Osteoblast (primary cell): ENCODE results near the gene CA12. TPM values are rescaled to one million over a fixed set of nuclear protein-coding genes. Genes with fewer than 3 reads are reported as not detected.

Source experiments
- DNase-seq: peaks from one replicate; pipeline ENCODE4 v3.0.0; 2011; ENCODE audit warnings: low spot score, mixed read lengths; ENCODE audit not compliant: insufficient read length; ENCODE audit errors: missing footprints
- H2AFZ ChIP-seq: 2 replicates; pipeline ENCODE4 v1.6.0; 2011; ENCODE audit warnings: mild to moderate bottlenecking, low read length
- H3K27ac ChIP-seq: 2 replicates; pipeline ENCODE4 v1.5.1; 2011; ENCODE audit warnings: mild to moderate bottlenecking, low read depth, low read length, moderate library complexity
- H3K27me3 ChIP-seq: 2 replicates; pipeline ENCODE4 v1.6.0; 2012; ENCODE audit warnings: mild to moderate bottlenecking, control low read depth, inconsistent platforms, low read length, moderate library complexity; ENCODE audit not compliant: insufficient read depth
- H3K36me3 ChIP-seq: 2 replicates; pipeline ENCODE4 v1.5.1; 2011; ENCODE audit warnings: mild to moderate bottlenecking, low read length, control low read depth, moderate library complexity; ENCODE audit not compliant: insufficient read depth
- H3K4me1 ChIP-seq: 2 replicates; pipeline ENCODE4 v1.5.1; 2011; ENCODE audit warnings: mild to moderate bottlenecking, low read length, control low read depth, moderate library complexity; ENCODE audit not compliant: insufficient read depth
- H3K4me2 ChIP-seq: 2 replicates; pipeline ENCODE4 v1.6.0; 2011; ENCODE audit warnings: mild to moderate bottlenecking, low read length; ENCODE audit not compliant: insufficient read depth
- H3K4me3 ChIP-seq: fragments of 200-600 bp; sonication (generic); 3 replicates; pipeline ENCODE4 v1.5.1; 2012; ENCODE audit warnings: mild to moderate bottlenecking, low read length, inconsistent platforms; ENCODE audit not compliant: insufficient read depth
- H3K79me2 ChIP-seq: 2 replicates; pipeline ENCODE4 v1.6.0; 2012; ENCODE audit warnings: mild to moderate bottlenecking, low read length, control low read depth, inconsistent platforms; ENCODE audit not compliant: insufficient read depth
- H3K9me3 ChIP-seq: 2 replicates; pipeline ENCODE4 v1.5.1; 2011; ENCODE audit warnings: low read depth, low read length, control low read depth
- H4K20me1 ChIP-seq: 2 replicates; pipeline ENCODE4 v1.6.0; 2012; ENCODE audit warnings: mild to moderate bottlenecking, low read length, control low read depth; ENCODE audit not compliant: insufficient read depth
- CTCF ChIP-seq: IDR thresholded peaks from 2 replicates; pipeline ENCODE4 v1.5.1; 2011; ENCODE audit warnings: mild to moderate bottlenecking, low read depth, low read length, moderate library complexity; ENCODE audit errors: extremely low read depth
- total RNA-seq: library from RNA; depleted of rRNA; stranded (reverse); fragments of >200 nt; gene quantifications from 2 replicates; pipeline ENCODE4 v1.2.3, GENCODE V29; 2012

CA12 gene
- total RNA-seq, 1 donor, result 107 TPM

GRCh38 chr15:63396152-63396928 is 14.7 kb upstream of the CA12 start:
- Histone ChIP-seq H3K4me1 (peaks cover 21% of the 10 kb centered on the region), H3K27ac (no peak overlapping the region), H2AFZ (no peak overlapping the region), H3K4me3 (no peak overlapping the region), H3K27me3 (no peaks in the 10 kb centered on the region), H3K79me2 (no peaks in the 10 kb centered on the region), H3K9me3 (no peaks in the 10 kb centered on the region), H3K4me2 (no peak overlapping the region), H3K36me3 (no peaks in the 10 kb centered on the region), H4K20me1 (no peaks in the 10 kb centered on the region)
- DNase-seq, result no peak
- TF ChIP-seq CTCF, result no peak

DNA sequence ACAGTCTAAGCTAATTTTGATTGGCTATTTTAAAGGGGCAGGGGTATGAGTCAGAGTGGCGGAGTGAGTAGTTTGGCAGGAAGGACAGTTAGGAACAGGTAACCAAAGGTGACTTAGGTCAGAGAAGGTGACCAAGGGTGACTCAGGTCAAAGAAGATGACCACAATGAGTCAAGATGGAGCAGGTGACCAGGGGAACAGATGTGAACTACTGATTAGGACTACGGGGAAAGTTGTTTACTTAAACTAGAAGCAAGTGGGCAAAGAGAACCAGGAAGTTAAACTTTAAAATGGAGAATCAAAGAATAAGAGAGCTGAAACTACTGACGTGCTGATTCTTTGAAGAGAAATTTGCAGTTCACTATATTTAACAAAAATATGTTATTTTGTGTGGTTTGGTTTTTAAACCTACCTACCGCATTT is 14.1 kb upstream of the CA12 start:
- Histone ChIP-seq H3K27me3 (no peaks in the 10 kb centered on the region), H3K4me3 (no peak overlapping the region), H3K4me1 (peaks cover 16% of the 10 kb centered on the region), H3K27ac (no peak overlapping the region), H4K20me1 (no peaks in the 10 kb centered on the region), H3K36me3 (no peaks in the 10 kb centered on the region), H3K4me2 (no peak overlapping the region), H3K79me2 (no peaks in the 10 kb centered on the region), H3K9me3 (no peaks in the 10 kb centered on the region), H2AFZ (no peak overlapping the region)
- TF ChIP-seq CTCF, result no peak
- no peak for DNase-seq

GRCh38 chr15:63392361-63393009 is 10.8 kb upstream of the CA12 start:
- no peaks in the 10 kb centered on the region for H3K9me3 ChIP-seq
- peak; percentile 66 for DNase-seq
- peak overlapping the region; percentile 55 for H3K4me2 ChIP-seq
- H4K20me1 ChIP-seq, result no peaks in the 10 kb centered on the region
- H2AFZ ChIP-seq, result peak overlapping the region; percentile 69
- H3K4me1 ChIP-seq, result peaks cover 10% of the 10 kb centered on the region
- H3K79me2 ChIP-seq, result no peaks in the 10 kb centered on the region
- H3K36me3 ChIP-seq, result no peaks in the 10 kb centered on the region
- H3K4me3 ChIP-seq, result peak overlapping the region; percentile 35
- H3K27ac ChIP-seq, result no peak overlapping the region
- no peaks in the 10 kb centered on the region for H3K27me3 ChIP-seq
- no peak for TF ChIP-seq CTCF

DNA sequence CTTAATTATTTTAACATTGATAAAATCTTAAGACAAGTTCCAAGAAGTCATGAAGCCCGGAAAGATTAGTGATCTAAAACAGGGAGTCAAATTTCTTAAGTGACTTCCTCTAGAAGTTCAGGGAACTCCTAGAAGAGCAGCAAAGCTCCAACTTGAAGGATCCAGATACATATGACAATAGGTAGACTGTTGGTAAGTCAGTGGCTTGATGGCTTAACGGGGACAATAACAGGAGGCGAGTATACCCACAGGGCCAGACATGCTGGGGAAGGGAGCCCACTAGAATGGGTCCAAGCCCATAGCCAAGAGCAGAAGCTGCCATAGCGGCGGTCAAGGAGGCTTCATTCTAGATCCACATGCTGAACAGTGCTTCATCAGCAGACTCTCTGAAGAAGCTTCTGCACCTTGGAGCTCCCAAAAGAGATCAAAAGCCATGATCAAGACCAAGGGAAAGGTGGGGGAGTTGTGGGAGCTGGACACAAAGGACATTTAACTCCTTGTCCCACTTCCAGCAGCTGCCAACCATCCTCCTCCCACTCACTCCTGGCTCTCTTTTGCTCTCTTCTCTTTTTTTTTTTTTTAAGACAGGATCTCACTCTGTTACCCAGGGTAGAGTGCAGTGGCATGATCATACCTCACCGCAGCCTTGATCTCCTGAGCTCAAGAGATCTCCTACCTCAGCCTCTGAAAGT is 10.2 kb upstream of the CA12 start:
- Histone ChIP-seq H2AFZ (peak overlapping the region; percentile 69), H3K4me1 (peaks cover 10% of the 10 kb centered on the region), H4K20me1 (no peaks in the 10 kb centered on the region), H3K4me3 (peak overlapping the region; percentile 35), H3K9me3 (no peaks in the 10 kb centered on the region), H3K79me2 (no peaks in the 10 kb centered on the region), H3K27me3 (no peaks in the 10 kb centered on the region), H3K36me3 (no peaks in the 10 kb centered on the region), H3K27ac (no peak overlapping the region), H3K4me2 (peak overlapping the region; percentile 55)
- TF ChIP-seq CTCF, result no peak
- no peak for DNase-seq
